Ishikawa (cell line): ENCODE results near the gene CUBN.

ENCODE experiments used
- CEBPB ChIP-seq: IDR thresholded peaks from 2 replicates; pipeline ENCODE4 v1.6.1; 2012
- CREB1 ChIP-seq: IDR thresholded peaks from 2 replicates; pipeline ENCODE4 v1.6.1; 2012; ENCODE audit warnings: low read depth
- EGR1 ChIP-seq: IDR thresholded peaks from 2 replicates; pipeline ENCODE4 v1.6.1; 2012
- EP300 ChIP-seq: IDR thresholded peaks from 2 replicates; pipeline ENCODE4 v1.6.1; 2012; ENCODE audit warnings: borderline replicate concordance
- FOXM1 ChIP-seq: IDR thresholded peaks from 2 replicates; pipeline ENCODE4 v1.6.1; 2012; ENCODE audit warnings: low read depth, borderline replicate concordance
- MAX ChIP-seq: IDR thresholded peaks from 2 replicates; pipeline ENCODE4 v1.6.1; 2012
- NFIC ChIP-seq: IDR thresholded peaks from 2 replicates; pipeline ENCODE4 v1.6.1; 2012
- RAD21 ChIP-seq: IDR thresholded peaks from 2 replicates; pipeline ENCODE4 v1.6.1; 2012; ENCODE audit warnings: low read depth
- REST ChIP-seq: IDR thresholded peaks from 2 replicates; pipeline ENCODE4 v1.6.1; 2012; ENCODE audit warnings: low read depth, mild to moderate bottlenecking
- TAF1 ChIP-seq: IDR thresholded peaks from 2 replicates; pipeline ENCODE4 v1.6.1; 2012; ENCODE audit warnings: low read depth, mild to moderate bottlenecking
- TCF12 ChIP-seq: IDR thresholded peaks from 2 replicates; pipeline ENCODE4 v1.6.1; 2012; ENCODE audit warnings: low read depth
- TEAD4 ChIP-seq: IDR thresholded peaks from 2 replicates; pipeline ENCODE4 v1.6.1; 2012
- USF1 ChIP-seq: IDR thresholded peaks from 2 replicates; pipeline ENCODE4 v1.6.1; 2012
- YY1 ChIP-seq: IDR thresholded peaks from 2 replicates; pipeline ENCODE4 v1.6.1; 2012; ENCODE audit warnings: low read depth
- ZBTB7A ChIP-seq: IDR thresholded peaks from 2 replicates; pipeline ENCODE4 v1.6.1; 2012; ENCODE audit warnings: low read depth

CUBN gene

GRCh38 chr10:16923726-16924125, 205.9 kb downstream of the CUBN start:
- TF ChIP-seq YY1: no peak
- no peak for TF ChIP-seq TAF1
- TF ChIP-seq FOXM1: no peak
- no peak for TF ChIP-seq NFIC
- TF ChIP-seq EP300: no peak
- TF ChIP-seq RAD21: no peak
- TF ChIP-seq EGR1: no peak
- TF ChIP-seq CREB1: no peak

GRCh38 chr10:16923309-16923708, 206.3 kb downstream of the CUBN start:
- TF ChIP-seq CREB1 (no peak), TEAD4 (no peak), ZBTB7A (no peak)

- no peak for TF ChIP-seq RAD21
- no peak for TF ChIP-seq MAX
- TF ChIP-seq NFIC: no peak
Measured at GRCh38 chr10:16919121-16919982, 210.3 kb downstream of the CUBN start.

GRCh38 chr10:16916496-16916895, 213.1 kb downstream of the CUBN start:
- no peak for TF ChIP-seq USF1
- no peak for TF ChIP-seq TCF12
- TF ChIP-seq CREB1: no peak
- TF ChIP-seq YY1: no peak
- no peak for TF ChIP-seq MAX
- TF ChIP-seq EP300: no peak
- TF ChIP-seq TAF1: no peak
- TF ChIP-seq RAD21: no peak
- TF ChIP-seq TEAD4: no peak
- no peak for TF ChIP-seq REST
- TF ChIP-seq FOXM1: no peak
- no peak for TF ChIP-seq NFIC
- TF ChIP-seq ZBTB7A: no peak
- TF ChIP-seq CEBPB: no peak
- no peak for TF ChIP-seq EGR1

- TF ChIP-seq ZBTB7A (no peak), YY1 (no peak), TCF12 (no peak), REST (no peak), USF1 (no peak), TEAD4 (no peak), MAX (no peak), NFIC (no peak), EP300 (no peak), CREB1 (no peak), CEBPB (no peak), FOXM1 (no peak)
Measured at GRCh38 chr10:16915300-16915699, 214.3 kb downstream of the CUBN start.

GRCh38 chr10:16913266-16913665, 216.3 kb downstream of the CUBN start:
- TF ChIP-seq USF1 (no peak), YY1 (no peak), ZBTB7A (no peak), MAX (no peak)
